ENCODE data around the gene AUTS2.

Gene AUTS2

GRCh38 chr7:69893906-69894305 lies 295.6 kb downstream of the AUTS2 start:
- no peak for DNase-seq (ENCODE audit: low spot score)

DNA sequence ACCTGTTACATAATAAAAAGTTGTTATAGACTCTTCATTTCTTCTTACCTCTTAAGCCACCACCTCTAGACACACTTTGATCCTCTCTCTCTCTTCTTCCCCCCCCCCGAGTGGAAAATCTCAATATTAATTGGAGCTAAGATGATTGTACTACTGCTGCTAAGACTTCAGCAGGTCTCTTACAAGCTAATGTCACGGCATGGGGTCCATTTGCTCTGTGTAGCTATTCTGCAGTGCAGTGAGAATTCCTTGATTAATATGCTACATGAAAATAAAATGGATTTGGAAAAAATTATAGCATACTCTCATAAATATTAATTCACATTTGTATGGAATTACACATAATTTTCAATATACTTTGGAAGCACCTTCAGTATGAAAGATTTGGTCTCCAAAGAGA lies 297.2 kb downstream of the AUTS2 start:
- no peak for DNase-seq (ENCODE audit: low spot score)

- DNase-seq (ENCODE audit: low spot score): no peak
Observed at GRCh38 chr7:69896121-69896520, 297.8 kb downstream of the AUTS2 start.

DNA sequence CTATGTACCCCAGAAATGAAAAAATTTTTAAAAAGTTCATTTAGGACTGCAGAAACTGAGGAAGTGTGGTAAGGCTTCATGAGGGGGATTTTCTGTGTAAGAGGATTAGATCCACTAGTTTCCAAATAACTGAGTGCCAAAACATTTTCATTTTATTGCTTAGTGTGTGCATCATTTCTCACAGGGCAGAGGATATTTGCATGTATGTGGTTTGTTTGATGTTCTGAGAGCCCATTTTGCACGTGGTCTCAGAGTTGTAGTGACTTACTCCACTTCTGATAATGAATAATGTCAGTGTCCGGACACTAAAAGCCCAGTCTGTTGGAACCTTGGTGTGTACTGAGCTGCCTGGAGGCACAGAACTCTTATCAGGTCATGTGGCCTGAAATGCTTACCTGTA lies 299.9 kb downstream of the AUTS2 start:
- DNase-seq (ENCODE audit: low spot score): no peak

- no peak for DNase-seq (ENCODE audit: low spot score)
Observed at GRCh38 chr7:69903410-69903809, 305.1 kb downstream of the AUTS2 start.

DNA sequence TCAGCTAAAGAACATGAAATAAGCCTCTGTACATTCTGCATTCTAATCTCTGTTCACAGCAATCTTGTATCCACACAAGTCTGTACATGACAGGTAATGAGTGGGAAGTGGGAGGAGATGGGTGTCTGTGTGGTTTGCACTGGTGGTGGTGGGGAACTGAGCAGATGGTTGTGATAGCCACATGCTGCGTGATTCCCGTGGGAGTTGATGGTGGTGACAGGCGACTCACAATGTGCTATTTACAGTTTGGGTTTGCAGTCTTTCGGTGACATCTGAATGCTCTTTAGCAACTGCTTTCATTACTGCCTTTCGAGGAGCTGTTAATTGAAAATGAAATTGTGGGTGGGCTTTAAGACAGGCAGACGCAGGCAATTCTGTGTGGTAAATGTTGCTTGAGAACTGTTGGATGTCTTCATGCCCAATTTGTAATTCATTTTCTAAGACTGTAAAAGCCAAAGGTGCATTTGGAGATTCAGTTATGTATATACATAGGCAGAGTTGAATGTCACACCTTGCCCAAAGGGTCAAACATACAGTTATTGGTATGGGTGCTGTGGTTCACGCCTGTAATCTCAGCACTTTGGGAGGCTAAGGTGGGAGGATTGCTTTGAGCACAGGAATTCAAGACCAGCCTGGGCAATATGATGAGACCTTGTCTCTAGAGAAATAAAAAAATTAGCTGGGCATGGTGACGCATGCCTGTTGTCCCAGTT lies 308.2 kb downstream of the AUTS2 start:
- DNase-seq (ENCODE audit: low spot score): no peak

GRCh38 chr7:69907720-69908119 lies 309.4 kb downstream of the AUTS2 start:
- DNase-seq (ENCODE audit: low spot score): no peak

DNA sequence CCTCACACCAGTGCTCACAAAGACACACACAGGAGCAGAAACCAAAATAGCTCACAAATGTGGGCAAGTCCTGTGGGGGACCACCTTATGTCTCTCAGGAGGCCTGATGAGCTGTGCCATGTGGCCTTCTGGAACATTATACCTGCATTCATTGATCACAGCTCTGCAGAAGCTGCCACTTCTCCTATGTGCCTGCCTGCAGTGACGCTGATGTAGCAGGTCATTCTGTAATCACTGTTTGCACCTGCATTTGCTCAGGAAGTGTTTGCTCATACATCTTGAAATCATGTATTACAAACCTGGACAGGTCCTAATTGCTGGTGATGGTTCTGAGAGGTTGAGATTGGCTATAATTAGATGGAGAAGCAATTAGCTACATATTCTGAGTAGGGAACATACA lies 310.2 kb downstream of the AUTS2 start:
- DNase-seq (ENCODE audit: low spot score): no peak

- DNase-seq (ENCODE audit: low spot score): no peak
Observed at GRCh38 chr7:69910150-69910549, 311.9 kb downstream of the AUTS2 start.

GRCh38 chr7:69911337-69911736 lies 313.1 kb downstream of the AUTS2 start:
- DNase-seq (ENCODE audit: low spot score): no peak

GRCh38 chr7:69912141-69912540 lies 313.9 kb downstream of the AUTS2 start:
- no peak for DNase-seq (ENCODE audit: low spot score)

GRCh38 chr7:69912846-69913245 lies 314.6 kb downstream of the AUTS2 start:
- DNase-seq (ENCODE audit: low spot score): no peak

- DNase-seq (ENCODE audit: low spot score): no peak
Observed at GRCh38 chr7:69919426-69920111, 321.3 kb downstream of the AUTS2 start.

- DNase-seq (ENCODE audit: low spot score): no peak
Observed at GRCh38 chr7:69920797-69921196, 322.5 kb downstream of the AUTS2 start.

DNA sequence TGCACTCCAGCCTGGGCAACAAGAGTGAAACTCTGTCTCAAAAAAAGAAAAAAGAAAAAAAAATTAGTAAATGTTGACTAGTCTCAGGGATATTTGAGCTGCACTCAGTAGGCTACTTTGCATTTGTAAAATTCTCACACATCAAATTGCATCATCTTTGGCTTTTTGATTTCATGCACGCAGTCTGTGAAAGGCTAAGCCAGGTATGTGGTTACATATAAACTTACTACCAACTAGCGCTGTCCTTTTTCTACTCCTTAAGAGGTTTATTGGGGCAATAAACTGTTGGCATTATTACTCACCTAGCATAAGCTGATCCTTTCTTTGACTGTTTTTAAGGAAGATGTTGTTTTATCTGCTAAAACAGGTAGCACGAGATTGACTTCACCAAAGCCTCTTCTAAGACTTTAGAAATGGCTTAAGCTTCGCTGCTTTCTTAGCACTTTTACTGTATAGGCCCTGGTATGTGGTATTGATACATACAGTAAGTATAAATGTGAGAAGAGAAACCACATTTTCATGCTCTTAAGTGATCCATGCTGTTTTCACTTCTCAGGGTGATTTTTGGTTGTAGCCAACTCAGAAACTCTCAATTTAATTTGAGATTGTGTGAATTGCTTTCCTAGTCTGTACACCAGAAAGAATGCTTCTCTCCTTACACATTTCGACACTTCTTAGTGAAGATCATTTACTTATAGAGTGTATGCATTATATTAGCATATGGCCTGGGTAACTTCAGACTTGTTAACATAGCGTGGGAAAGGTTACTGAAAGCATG lies 323.9 kb downstream of the AUTS2 start:
- DNase-seq (ENCODE audit: low spot score): no peak

- DNase-seq (ENCODE audit: low spot score): no peak
Observed at GRCh38 chr7:69927461-69927860, 329.2 kb downstream of the AUTS2 start.

DNA sequence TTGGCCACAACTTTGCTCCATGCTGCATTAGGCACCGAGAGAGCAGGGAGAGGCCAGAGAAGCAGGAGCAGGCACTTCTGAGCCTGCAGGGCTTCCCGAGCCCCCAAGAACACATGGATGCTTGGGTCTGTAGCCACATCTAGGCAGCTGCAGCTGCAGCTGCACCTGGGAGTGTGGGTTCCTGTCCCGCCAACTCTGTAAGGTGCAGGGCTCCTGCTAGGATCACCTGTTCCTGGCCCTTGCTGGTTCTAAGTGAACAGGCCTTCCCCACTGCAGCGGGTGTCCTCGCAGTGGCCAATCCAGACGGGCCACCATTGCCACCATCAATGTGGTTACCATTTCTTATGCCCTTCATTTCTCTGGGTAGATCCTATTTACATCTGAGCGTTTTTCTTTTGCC lies 330.3 kb downstream of the AUTS2 start:
- no peak for DNase-seq (ENCODE audit: low spot score)

- no peak for DNase-seq (ENCODE audit: low spot score)
Observed at GRCh38 chr7:69929622-69930021, 331.3 kb downstream of the AUTS2 start.

DNA sequence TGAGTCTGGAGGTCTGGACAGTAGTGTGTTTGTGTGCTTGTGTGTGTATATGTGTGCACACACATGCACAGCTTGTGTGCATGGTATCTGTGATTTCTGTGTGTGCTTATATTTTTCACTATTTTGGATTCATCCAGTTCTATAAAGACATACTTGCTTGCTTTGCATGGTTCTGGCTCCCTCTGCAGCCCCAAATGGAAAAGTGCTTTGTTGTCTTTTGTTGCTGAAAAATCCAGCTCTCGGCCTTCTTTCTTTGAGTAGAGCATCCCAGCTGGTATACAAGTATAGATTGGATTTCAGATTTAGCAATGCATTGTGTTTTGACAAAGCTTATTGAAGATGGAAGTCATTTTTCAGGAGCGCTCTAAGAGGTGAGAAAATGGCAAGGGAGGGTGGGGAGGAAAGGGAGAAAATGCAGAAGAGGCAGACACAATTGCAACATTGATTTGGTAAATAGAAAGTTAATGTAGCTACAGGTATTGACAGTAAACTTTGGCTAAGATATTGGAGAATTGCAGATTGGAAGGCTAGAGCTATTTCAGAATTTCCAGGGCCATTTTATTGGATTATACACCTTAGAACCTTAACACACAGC lies 333.9 kb downstream of the AUTS2 start:
- DNase-seq (ENCODE audit: low spot score): no peak

DNA sequence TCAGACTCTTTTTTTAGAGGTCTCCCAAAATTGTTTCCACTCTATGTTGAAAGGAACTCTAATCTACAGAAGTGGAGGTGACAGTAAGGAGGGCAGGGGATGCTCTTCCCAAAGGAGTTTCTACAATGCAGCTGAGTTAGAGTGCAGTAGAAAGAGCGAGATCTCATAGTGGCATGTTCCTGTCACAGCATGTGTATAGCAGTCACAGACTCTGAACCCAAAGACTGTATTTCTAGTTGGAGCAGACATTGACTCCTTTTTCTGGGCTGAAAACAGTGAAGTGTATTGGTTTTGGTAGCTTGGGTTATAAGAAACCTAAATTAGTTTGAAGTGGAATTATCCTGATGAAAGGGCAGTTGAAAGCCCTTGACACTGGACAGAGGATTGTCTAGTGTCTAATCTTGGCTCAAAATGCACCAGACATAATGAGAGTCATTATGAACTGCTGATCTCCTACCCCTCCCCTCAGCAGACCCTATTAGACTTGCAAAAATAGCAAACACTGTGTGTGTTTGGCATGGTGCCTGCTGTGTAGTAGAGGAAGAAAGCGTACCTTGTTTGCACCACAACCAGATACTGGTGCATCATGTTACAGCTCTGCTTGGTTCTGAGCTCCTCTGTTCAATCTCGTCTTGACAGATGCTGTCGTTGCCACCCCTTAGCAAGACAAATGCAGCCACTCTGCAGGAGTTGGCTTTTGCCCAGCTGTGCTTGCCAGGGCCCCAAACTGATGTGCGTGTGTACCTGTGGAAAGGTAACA lies 336.0 kb downstream of the AUTS2 start:
- no peak for DNase-seq (ENCODE audit: low spot score)

DNA sequence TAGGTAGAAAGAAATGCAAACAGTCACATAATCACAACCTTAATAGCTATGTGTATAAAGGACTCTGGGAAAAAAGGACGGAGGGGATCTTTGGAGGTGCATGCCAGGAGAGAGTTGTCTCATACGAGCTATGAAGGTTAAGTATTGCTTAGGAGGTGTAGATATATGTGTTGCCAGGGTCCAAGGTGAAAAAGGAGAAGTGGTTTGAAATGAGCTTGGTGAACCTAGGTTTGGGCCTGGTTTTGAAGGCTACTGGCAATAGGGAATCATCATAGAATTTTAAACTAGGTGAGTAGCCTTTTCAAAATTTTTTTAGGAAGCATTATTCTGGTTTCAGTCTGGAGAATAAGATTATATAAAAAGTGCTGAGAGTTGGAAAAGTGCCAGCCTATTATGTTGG lies 336.8 kb downstream of the AUTS2 start:
- no peak for DNase-seq (ENCODE audit: low spot score)

- no peak for DNase-seq (ENCODE audit: low spot score)
Observed at GRCh38 chr7:69937097-69937496, 338.8 kb downstream of the AUTS2 start.

Data from germinal center (tissue), 1 donor.